ENCODE results near the gene FAM185A. TPM values are rescaled to one million over a fixed set of nuclear protein-coding genes. Genes with fewer than 3 reads are reported as not detected.

Gene FAM185A
- total RNA-seq, 4 donors from 2014 or later: 8.3 to 19.5 (median 11.9) TPM

Small RNA genes lying within 50 kb of the gene (small RNA-seq; reads per million reads assigned to genes)
- 0 reads per million in 3 donors for gene RNU6-1136P

Other genes with a start within 250 kb of the FAM185A start
- 10 to 100 TPM in 3 of 4 donors, 1 to 10 TPM in 1; 4.2 to 39.2 (median 18.5) TPM for gene RASA4B, start 231.2 kb upstream of the FAM185A start, total RNA-seq
- gene UPK3BL2, start 205.3 kb upstream of the FAM185A start, total RNA-seq: 1 to 10 TPM; 1.2 to 7.1 (median 2.0) TPM
- not detected for gene SPDYE2, start 197.8 kb upstream of the FAM185A start, total RNA-seq
- gene POLR2J3, start 176.4 kb upstream of the FAM185A start, total RNA-seq: 10 to 100 TPM in 2 of 4 donors, 1 to 10 TPM in 2; 6.3 to 15.6 (median 11.0) TPM
- 10 to 100 TPM; 32.0 to 73.9 (median 39.7) TPM for gene RASA4, start 132.2 kb upstream of the FAM185A start, total RNA-seq
- gene UPK3BL1, start 106.2 kb upstream of the FAM185A start, total RNA-seq: 10 to 100 TPM; 15.9 to 36.4 (median 18.6) TPM
- not detected for gene SPDYE2B, start 98.7 kb upstream of the FAM185A start, total RNA-seq
- 1 to 10 TPM in 3 of 4 donors, under 1 TPM in 1; 0.45 to 3.7 (median 1.9) TPM for gene POLR2J2, start 77.3 kb upstream of the FAM185A start, total RNA-seq
- 1 to 10 TPM in 3 of 4 donors, under 1 TPM in 1; 0.83 to 3.5 (median 2.6) TPM for gene LRRC17, start 164.0 kb downstream of the FAM185A start, total RNA-seq